Chondrocyte (in vitro differentiated cells): Measurements from ENCODE around the gene MYO1G. TPM values are rescaled to one million over a fixed set of nuclear protein-coding genes. Genes with fewer than 3 reads are reported as not detected.

Experiments used
- DNase-seq: peaks from one replicate; pipeline ENCODE4 v3.0.0; 2021; ENCODE audit warnings: mixed read lengths, low spot score
- H3K27ac Mint-ChIP-seq: one replicate; pipeline ENCODE4 v1.8.0; 2021; ENCODE audit warnings: mild to moderate bottlenecking, moderate library complexity, mixed read lengths; ENCODE audit not compliant: unreplicated experiment
- H3K27me3 Mint-ChIP-seq: 2 replicates; pipeline ENCODE4 v1.8.0; 2021; ENCODE audit warnings: low read depth, mixed read lengths
- H3K36me3 Mint-ChIP-seq: 2 replicates; pipeline ENCODE4 v1.8.0; 2021; ENCODE audit warnings: low read depth, mixed read lengths
- H3K4me1 Mint-ChIP-seq: 2 replicates; pipeline ENCODE4 v1.8.0; 2021; ENCODE audit warnings: low read depth, mild to moderate bottlenecking, mixed read lengths
- H3K4me3 Mint-ChIP-seq: one replicate; pipeline ENCODE4 v1.8.0; 2021; ENCODE audit warnings: mild to moderate bottlenecking, moderate library complexity, mixed read lengths; ENCODE audit not compliant: unreplicated experiment
- H3K9me3 Mint-ChIP-seq: 2 replicates; pipeline ENCODE4 v1.8.0; 2021; ENCODE audit warnings: low read depth, mixed read lengths
- CTCF ChIP-seq: fragments of 200-600 bp; sonication (generic); IDR thresholded peaks from 2 replicates; pipeline ENCODE4 v1.5.0; 2021; ENCODE audit warnings: antibody characterized with exemption, mild to moderate bottlenecking, moderate library complexity
- total RNA-seq: library from RNA; stranded (reverse); gene quantifications from 3 replicates; pipeline ENCODE4 v1.2.1, GENCODE V29; 2021

Gene MYO1G
- total RNA-seq, 1 donor from 2014 or later = 0.05 TPM

- H3K4me3 Mint-ChIP-seq = no peak overlapping the region
- no peaks in the 10 kb centered on the region for H3K4me1 Mint-ChIP-seq
- peak; percentile 86 for DNase-seq
- no peaks in the 10 kb centered on the region for H3K36me3 Mint-ChIP-seq
- no peak for TF ChIP-seq CTCF
- H3K27me3 Mint-ChIP-seq = peaks cover 2% of the 10 kb centered on the region
- H3K9me3 Mint-ChIP-seq = no peaks in the 10 kb centered on the region
- no peak overlapping the region for H3K27ac Mint-ChIP-seq
Observed at GRCh38 chr7:44969701-44970522, 8.9 kb downstream of the MYO1G start.

DNA sequence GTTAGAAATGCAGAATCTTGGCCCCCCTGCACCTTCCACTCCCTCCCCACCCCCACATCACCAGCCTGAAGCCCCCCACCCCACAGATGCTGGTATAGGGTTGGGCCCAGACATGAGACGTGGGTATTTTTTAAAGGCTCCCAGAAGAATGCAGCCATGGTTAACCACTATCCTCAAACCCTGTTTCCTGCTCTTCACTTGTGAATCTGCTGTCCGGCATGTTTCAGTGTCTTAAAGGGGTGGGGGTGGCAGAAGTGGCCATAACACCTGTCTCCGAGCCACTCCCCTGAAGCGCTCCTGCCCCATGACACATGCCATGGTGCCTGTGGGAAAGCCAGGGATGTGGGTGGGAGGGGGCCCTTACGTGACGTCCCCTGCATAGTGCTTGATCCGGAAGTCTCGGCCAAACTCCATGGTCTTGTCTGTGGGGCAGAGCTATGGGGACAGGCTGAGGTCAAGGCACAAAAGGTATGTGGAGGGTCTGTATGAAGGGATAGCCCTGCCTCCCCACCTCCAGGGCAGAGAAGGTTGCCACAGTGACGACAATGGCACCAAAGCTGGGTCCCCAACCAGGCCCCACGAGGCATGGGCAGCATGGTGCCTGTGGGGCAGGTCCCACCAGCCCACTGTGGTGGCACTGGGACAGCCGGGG, 9.6 kb downstream of the MYO1G start:
- no peak for TF ChIP-seq CTCF
- DNase-seq = no peak
- Mint-ChIP-seq H3K36me3 (no peaks in the 10 kb centered on the region), H3K9me3 (no peaks in the 10 kb centered on the region), H3K4me1 (no peaks in the 10 kb centered on the region), H3K27ac (no peak overlapping the region), H3K4me3 (no peak overlapping the region), H3K27me3 (peaks cover 2% of the 10 kb centered on the region)

DNA sequence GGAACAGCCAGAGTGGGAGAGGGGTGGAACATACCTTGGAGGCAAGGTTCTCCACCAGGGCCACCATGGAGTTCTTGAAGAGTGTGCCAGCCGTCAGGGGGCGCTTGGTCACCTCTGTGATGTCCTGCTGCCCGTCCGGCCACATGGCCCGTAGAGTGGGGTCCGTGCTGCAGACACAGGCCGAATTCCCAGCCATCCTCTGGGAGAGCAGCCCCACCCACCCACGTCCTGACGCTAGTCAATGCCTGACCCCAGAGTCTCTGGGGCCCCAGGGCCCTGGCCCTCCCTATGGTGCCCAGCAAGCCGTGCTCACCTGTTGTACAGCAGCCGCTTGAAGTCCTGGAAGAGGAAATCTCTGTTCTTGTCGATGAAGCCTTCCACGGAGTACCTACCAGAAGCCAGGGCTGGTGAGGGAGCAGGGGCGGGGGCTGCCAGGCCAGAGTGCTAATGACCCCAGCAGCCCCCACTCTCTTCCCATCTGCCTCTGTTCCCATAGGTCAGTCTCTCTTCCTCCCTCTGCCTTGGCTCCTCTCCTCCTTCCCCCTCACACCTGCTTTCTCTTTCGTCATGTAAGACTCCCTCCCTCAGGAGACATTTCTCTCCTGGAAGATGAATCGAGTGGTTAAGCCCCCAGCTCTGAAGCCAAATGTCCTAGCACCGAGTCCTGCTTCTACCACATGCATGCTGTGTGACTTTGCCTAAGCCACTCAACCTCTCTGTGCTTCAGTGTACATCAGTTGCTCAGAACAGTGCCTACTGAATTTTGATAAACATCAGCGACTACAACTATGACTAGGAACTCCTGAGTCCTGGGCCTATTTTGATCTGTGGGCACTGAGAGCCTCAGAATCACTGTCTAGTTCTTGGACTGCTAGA, 11.0 kb downstream of the MYO1G start:
- no peaks in the 10 kb centered on the region for H3K4me1 Mint-ChIP-seq
- peak; percentile 65 for TF ChIP-seq CTCF
- no peak overlapping the region for H3K4me3 Mint-ChIP-seq
- H3K9me3 Mint-ChIP-seq = no peaks in the 10 kb centered on the region
- DNase-seq = peak; percentile 84
- peaks cover 2% of the 10 kb centered on the region for H3K27me3 Mint-ChIP-seq
- H3K36me3 Mint-ChIP-seq = no peaks in the 10 kb centered on the region
- H3K27ac Mint-ChIP-seq = no peak overlapping the region

GRCh38 chr7:44966731-44967538, 11.9 kb downstream of the MYO1G start:
- Mint-ChIP-seq H3K4me3 (no peak overlapping the region), H3K36me3 (no peaks in the 10 kb centered on the region), H3K9me3 (no peaks in the 10 kb centered on the region), H3K4me1 (no peaks in the 10 kb centered on the region), H3K27ac (no peak overlapping the region), H3K27me3 (peaks cover 1% of the 10 kb centered on the region)
- TF ChIP-seq CTCF = no peak
- DNase-seq = peak; percentile 64
